IMR-90 (cell line): Measurements from ENCODE around the gene UPK3A. TPM values are rescaled to one million over a fixed set of nuclear protein-coding genes. Genes with fewer than 3 reads are reported as not detected.
A peak's percentile ranks its signal among the peaks of the same experiment; 100 is the strongest.

Experiments
- ATAC-seq: fragments of 200-7000 bp; cut with Tn5 transposase; 2 replicates; pipeline ENCODE4 v1.9.1; 2020; ENCODE audit warnings: low read depth, mild to moderate bottlenecking, moderate library complexity
- BruUV-seq: library from RNA; stranded (reverse); fragments of 400-500 nt; replicated peaks from 2 replicates; lab custom pipeline; 2021; lab: Mats Ljungman, UMichigan
- CTCF ChIA-PET: fragments of 300-600 bp; formaldehyde crosslinking; extraction: SDS; loops from one replicate; lab custom pipeline; 2021; ENCODE audit warnings: antibody characterized with exemption; lab: Yijun Ruan, JAX
- POLR2A ChIA-PET: fragments of 300-600 bp; sonication (Branson Sonifier 250); formaldehyde crosslinking; loops from one replicate; lab custom pipeline; 2022; ENCODE audit warnings: antibody characterized with exemption; ENCODE audit not compliant: unreplicated experiment; lab: Charles Lee
- DNase-seq: peaks from one replicate; pipeline ENCODE4 v3.0.0; 2013
- H2AFZ ChIP-seq: replicated peaks from 2 replicates; pipeline ENCODE3; 2013; ENCODE audit warnings: low read length, mild to moderate bottlenecking; ENCODE audit not compliant: poor library complexity
- H2AK5ac ChIP-seq: 2 replicates; pipeline ENCODE4 v1.6.1; 2013; ENCODE audit warnings: low read depth, low read length, inconsistent platforms
- H2AK9ac ChIP-seq: replicated peaks from 2 replicates; pipeline ENCODE3; 2013; ENCODE audit warnings: mild to moderate bottlenecking, low read depth, low read length, moderate library complexity; ENCODE audit not compliant: poor library complexity
- H2BK120ac ChIP-seq: 2 replicates; pipeline ENCODE4 v1.6.1; 2013; ENCODE audit warnings: low read depth, low read length, inconsistent platforms
- H2BK15ac ChIP-seq: 3 replicates; pipeline ENCODE4 v1.6.1; 2013; ENCODE audit warnings: low read depth, low read length, inconsistent platforms
- H2BK20ac ChIP-seq: 2 replicates; pipeline ENCODE4 v1.6.1; 2013; ENCODE audit warnings: low read depth, mild to moderate bottlenecking, inconsistent platforms, low read length, moderate library complexity
- H2BK5ac ChIP-seq: 2 replicates; pipeline ENCODE4 v1.6.1; 2013; ENCODE audit warnings: mild to moderate bottlenecking, low read depth, low read length, inconsistent platforms; ENCODE audit not compliant: poor library complexity, severe bottlenecking
- H3K14ac ChIP-seq: replicated peaks from 2 replicates; pipeline ENCODE4 v1.6.1; 2013; ENCODE audit warnings: low read depth, low read length, inconsistent platforms
- H3K18ac ChIP-seq: 2 replicates; pipeline ENCODE4 v1.6.1; 2013; ENCODE audit warnings: low read depth, low read length, control low read depth
- H3K23ac ChIP-seq: 2 replicates; pipeline ENCODE4 v1.6.1; 2013; ENCODE audit warnings: low read depth, low read length, inconsistent platforms
- H3K27ac ChIP-seq: 2 replicates; pipeline ENCODE4 v1.5.1; 2013; ENCODE audit warnings: mild to moderate bottlenecking, control low read depth, low read length; ENCODE audit not compliant: insufficient read depth
- H3K27me3 ChIP-seq: 2 replicates; pipeline ENCODE4 v1.6.1; 2013; ENCODE audit warnings: low read length; ENCODE audit not compliant: control insufficient read depth, insufficient read depth
- H3K36me3 ChIP-seq: 2 replicates; pipeline ENCODE4 v1.6.1; 2013; ENCODE audit warnings: low read length, mixed read lengths; ENCODE audit not compliant: control insufficient read depth, insufficient read depth
- H3K4ac ChIP-seq: 2 replicates; pipeline ENCODE4 v1.6.1; 2013; ENCODE audit warnings: low read depth, low read length, inconsistent platforms
- H3K4me1 ChIP-seq: 2 replicates; pipeline ENCODE4 v1.6.1; 2013; ENCODE audit warnings: low read length, mixed read lengths; ENCODE audit not compliant: control insufficient read depth, insufficient read depth
- H3K4me2 ChIP-seq: 2 replicates; pipeline ENCODE4 v1.6.1; 2013; ENCODE audit warnings: low read depth, mild to moderate bottlenecking, control low read depth, low read length, moderate library complexity
- H3K4me3 ChIP-seq: 2 replicates; pipeline ENCODE4 v1.5.1; 2013; ENCODE audit warnings: low read depth, mild to moderate bottlenecking, control low read depth, low read length, moderate library complexity; ENCODE audit not compliant: insufficient read depth
- H3K56ac ChIP-seq: 2 replicates; pipeline ENCODE4 v1.6.1; 2013; ENCODE audit warnings: low read length, inconsistent platforms; ENCODE audit not compliant: insufficient read depth; ENCODE audit errors: extremely low read depth
- H3K79me1 ChIP-seq, 2 experiments: 2 replicates each; pipeline ENCODE4 v1.6.1; 2013; ENCODE audit warnings: low read length in 2 of 2, inconsistent platforms in 1 of 2, low read depth in 1 of 2
- H3K9ac ChIP-seq: 2 replicates; pipeline ENCODE4 v1.6.1; 2013; ENCODE audit warnings: low read depth, low read length, control low read depth
- H3K9me1 ChIP-seq: 2 replicates; pipeline ENCODE4 v1.6.1; 2013; ENCODE audit warnings: low read length, inconsistent platforms; ENCODE audit not compliant: insufficient read depth
- H3K9me3 ChIP-seq: 2 replicates; pipeline ENCODE4 v1.6.1; 2013; ENCODE audit warnings: low read length; ENCODE audit not compliant: control insufficient read depth, insufficient read depth
- H4K20me1 ChIP-seq: 2 replicates; pipeline ENCODE4 v1.6.1; 2013; ENCODE audit warnings: low read length, inconsistent platforms; ENCODE audit not compliant: insufficient read depth
- H4K5ac ChIP-seq: 2 replicates; pipeline ENCODE4 v1.6.1; 2013; ENCODE audit warnings: mild to moderate bottlenecking, low read depth, low read length, control low read depth
- H4K8ac ChIP-seq, 2 experiments: 2 replicates each; pipeline ENCODE4 v1.6.1; 2013; ENCODE audit warnings: low read depth in 2 of 2, low read length in 2 of 2, control low read depth in 1 of 2, inconsistent platforms in 1 of 2
- H4K91ac ChIP-seq: 2 replicates; pipeline ENCODE4 v1.6.1; 2013; ENCODE audit warnings: low read depth, low read length, inconsistent platforms; ENCODE audit not compliant: insufficient read depth
- BHLHE40 ChIP-seq: fragments of 150-350 bp; IDR thresholded peaks from 2 replicates; pipeline ENCODE4 v1.6.1; 2016; ENCODE audit warnings: mild to moderate bottlenecking, low read depth, low read length
- CEBPB ChIP-seq: IDR thresholded peaks from 2 replicates; pipeline ENCODE4 v1.6.1; 2012; ENCODE audit warnings: low read depth, low read length, improper control_type of control experiment
- FOS ChIP-seq: fragments of 150-350 bp; IDR thresholded peaks from 2 replicates; pipeline ENCODE4 v1.6.1; 2016; ENCODE audit warnings: low read depth, low read length
- MAFK ChIP-seq: IDR thresholded peaks from 2 replicates; pipeline ENCODE4 v1.6.1; 2012; ENCODE audit warnings: low read depth, low read length, improper control_type of control experiment
- MAZ ChIP-seq: IDR thresholded peaks from 2 replicates; pipeline ENCODE4 v1.6.1; 2012; ENCODE audit warnings: low read depth, mild to moderate bottlenecking, low read length, improper control_type of control experiment, moderate library complexity, borderline replicate concordance
- MXI1 ChIP-seq: IDR thresholded peaks from 2 replicates; pipeline ENCODE4 v1.6.1; 2012; ENCODE audit warnings: low read depth, mild to moderate bottlenecking, low read length, moderate library complexity, borderline replicate concordance
- POLR2A ChIP-seq: IDR thresholded peaks from 2 replicates; pipeline ENCODE4 v1.6.1; 2012; ENCODE audit warnings: mild to moderate bottlenecking, low read depth, low read length
- RAD21 ChIP-seq: IDR thresholded peaks from 2 replicates; pipeline ENCODE4 v1.6.1; 2012; ENCODE audit warnings: low read length, improper control_type of control experiment
- RFX5 ChIP-seq: IDR thresholded peaks from 2 replicates; pipeline ENCODE4 v1.8.0; 2012; ENCODE audit warnings: low read depth, mild to moderate bottlenecking, low read length, moderate library complexity
- WGBS, 2 experiments: methylation state at CpG; one replicate each; pipeline versions ENCODE4 v1.1.5 to v1.1.7; 2013; ENCODE audit warnings: missing lambda C conversion rate in 2 of 2; ENCODE audit not compliant: insufficient read length in 1 of 2; ENCODE audit errors: extremely low coverage in 2 of 2; 5-methylcytosine and 5-hydroxymethylcytosine counted together
- dilution Hi-C: fragments of 300-500 bp; cut with HindIII; formaldehyde crosslinking; loops from one replicate; pipeline ENCODE4 v1.14.3; 2018; ENCODE audit warnings: low sequenced_read_pairs; ENCODE audit not compliant: unreplicated experiment
- in situ Hi-C: fragments of 300-500 bp; cut with MboI; formaldehyde crosslinking; loops from 3 replicates; pipeline ENCODE4 v1.14.3; 2019; ENCODE audit warnings: low sequenced_read_pairs, inconsistent platforms, mixed read lengths
- intact Hi-C: fragments of 100-400 bp; cut with micrococcal nuclease; formaldehyde crosslinking; loops from 2 replicates; pipeline ENCODE4 v1.10.0; 2022
- polyA plus RNA-seq, 3 experiments: library from polyadenylated mRNA; depleted of rRNA; stranded (reverse); fragments of >200 nt; gene quantifications; 2 replicates each; pipeline ENCODE4 v1.2.3, GENCODE V29; 2012; ENCODE audit warnings: low replicate concordance in 1 of 3
- total RNA-seq: library from RNA; depleted of rRNA; stranded (reverse); fragments of >200 nt; gene quantifications from 2 replicates; pipeline ENCODE4 v1.2.3, GENCODE V29; 2012
- TF ChIP-seq, protein P1 (sequence below): fragments of 150-350 bp; IDR thresholded peaks from 2 replicates; pipeline ENCODE4 v1.6.1; 2017; ENCODE audit warnings: mild to moderate bottlenecking, antibody characterized with exemption, low read length, low read depth
- TF ChIP-seq, protein P2 (sequence below): conservative IDR thresholded peaks from 2 replicates; pipeline ENCODE4 v1.5.1; 2012; ENCODE audit warnings: mild to moderate bottlenecking, low read depth, low read length, improper control_type of control experiment

The UPK3A gene
- total and polyA plus RNA-seq, 2 of the 4 experiments (the other 2 are of a cell fraction), result not detected

DNA sequence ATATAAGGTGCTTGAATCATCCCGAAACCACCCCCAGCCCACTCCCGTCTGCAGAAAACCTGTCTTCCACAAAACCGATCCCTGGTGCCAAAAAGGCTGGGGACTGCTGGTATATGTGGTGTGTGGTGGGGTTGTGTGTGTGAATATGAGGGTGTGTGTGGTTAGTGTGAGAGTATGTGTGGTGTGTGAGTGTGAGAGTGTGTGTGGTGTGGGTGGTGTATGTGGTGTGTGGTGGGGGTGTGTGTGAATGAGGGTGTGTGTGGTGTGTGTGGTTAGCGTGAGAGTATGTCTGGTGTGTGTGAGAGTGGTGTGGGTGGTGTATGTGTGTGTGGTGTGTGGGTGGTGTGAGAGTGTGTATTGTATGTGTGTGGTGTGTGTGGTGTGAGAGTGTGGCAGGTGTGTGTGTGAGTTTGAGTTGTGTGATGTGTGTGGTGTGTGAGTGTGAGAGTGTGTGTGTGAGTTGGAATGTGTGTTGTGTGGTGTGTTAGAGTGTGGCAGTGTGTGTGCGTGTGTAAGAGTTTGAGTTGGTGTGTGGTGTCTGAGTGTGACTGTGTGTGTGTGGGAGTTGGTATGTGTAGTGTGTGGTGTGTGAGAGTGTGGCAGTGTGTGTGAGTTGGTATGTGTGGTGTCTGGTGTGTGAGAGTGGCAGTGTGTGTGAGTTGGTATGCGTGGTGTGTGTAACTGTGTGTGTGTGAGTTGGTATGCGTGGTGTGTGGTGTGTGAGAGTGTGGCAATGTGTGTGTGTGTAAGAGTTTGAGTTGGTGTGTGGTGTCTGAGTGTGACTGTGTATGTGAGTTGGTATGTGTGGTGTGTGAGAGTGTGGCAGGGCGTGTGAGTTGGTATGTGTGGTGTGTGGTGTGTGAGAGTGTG lies 6.5 kb downstream of the UPK3A start (continued):
- TF ChIP-seq CEBPB (no peak), BHLHE40 (no peak)

DNA sequence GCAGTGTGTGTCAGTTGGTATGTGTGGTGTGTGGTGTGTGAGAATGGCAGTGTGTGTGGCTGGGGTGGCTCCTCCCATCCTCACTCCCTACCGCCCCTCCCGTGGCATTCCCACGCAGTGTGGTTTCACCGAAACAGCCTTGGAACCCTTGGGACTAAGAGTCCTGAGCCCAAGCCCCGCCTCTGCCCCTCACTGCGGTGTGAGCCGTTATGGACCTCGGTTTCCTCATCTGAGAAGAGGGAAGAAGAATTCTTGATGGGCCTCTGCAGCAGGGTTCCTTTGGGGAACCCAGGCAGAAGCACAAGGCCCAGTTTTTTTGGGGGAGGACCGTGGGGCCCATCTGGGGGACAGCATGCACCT lies 7.2 kb downstream of the UPK3A start:
- Histone ChIP-seq H3K4ac (peak overlapping the region; percentile 84; the same call in 1 of the 2 replicates), H2AFZ (peak overlapping the region; percentile 17), H3K9ac (no peak overlapping the region), H3K56ac (no peak overlapping the region), H2BK120ac (0 out of 2 replicates have a peak overlapping the region, but pooled peaks have one; percentile 65), H3K9me3 (no peaks in the 10 kb centered on the region), H2AK5ac (peak overlapping the region; percentile 100), H3K4me2 (no peak overlapping the region), H4K91ac (no peak overlapping the region; the same call in 1 of the 2 replicates), H3K79me1 (peaks cover 0 to 4% of the 10 kb centered on the region in 2 experiments; a peak in 1 of 4 replicates), H3K18ac (no peak overlapping the region), H3K27ac (no peak overlapping the region), H3K4me1 (peaks cover 8% of the 10 kb centered on the region), H3K36me3 (no peaks in the 10 kb centered on the region), H3K14ac (peak overlapping the region; percentile 55; the same call in 1 of the 2 replicates), H2AK9ac (peak overlapping the region; percentile 39), H2BK20ac (peak overlapping the region; percentile 36; the same call in 1 of the 2 replicates), H3K4me3 (no peak overlapping the region), H2BK5ac (peak overlapping the region; percentile 75), H4K8ac (no peak overlapping the region; a peak in 1 of 4 replicates), H3K9me1 (peaks cover 13% of the 10 kb centered on the region), H2BK15ac (peak overlapping the region; percentile 99; the same call in 2 of the 3 replicates), H4K5ac (peak overlapping the region; percentile 85; the same call in 1 of the 2 replicates), H4K20me1 (no peaks in the 10 kb centered on the region), H3K27me3 (no peaks in the 10 kb centered on the region; the same call in 1 of the 2 replicates), H3K23ac (no peak overlapping the region)
- no peak for ATAC-seq
- ChIA-PET POLR2A (no interaction called here), CTCF (no interaction called here)
- no peak for TF ChIP-seq FOS
- TF ChIP-seq, protein P1, sequence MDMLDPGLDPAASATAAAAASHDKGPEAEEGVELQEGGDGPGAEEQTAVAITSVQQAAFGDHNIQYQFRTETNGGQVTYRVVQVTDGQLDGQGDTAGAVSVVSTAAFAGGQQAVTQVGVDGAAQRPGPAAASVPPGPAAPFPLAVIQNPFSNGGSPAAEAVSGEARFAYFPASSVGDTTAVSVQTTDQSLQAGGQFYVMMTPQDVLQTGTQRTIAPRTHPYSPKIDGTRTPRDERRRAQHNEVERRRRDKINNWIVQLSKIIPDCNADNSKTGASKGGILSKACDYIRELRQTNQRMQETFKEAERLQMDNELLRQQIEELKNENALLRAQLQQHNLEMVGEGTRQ, result no peak
- TF ChIP-seq RAD21, result no peak
- TF ChIP-seq POLR2A, result no peak
- TF ChIP-seq MAFK, result no peak
- TF ChIP-seq, protein P2, sequence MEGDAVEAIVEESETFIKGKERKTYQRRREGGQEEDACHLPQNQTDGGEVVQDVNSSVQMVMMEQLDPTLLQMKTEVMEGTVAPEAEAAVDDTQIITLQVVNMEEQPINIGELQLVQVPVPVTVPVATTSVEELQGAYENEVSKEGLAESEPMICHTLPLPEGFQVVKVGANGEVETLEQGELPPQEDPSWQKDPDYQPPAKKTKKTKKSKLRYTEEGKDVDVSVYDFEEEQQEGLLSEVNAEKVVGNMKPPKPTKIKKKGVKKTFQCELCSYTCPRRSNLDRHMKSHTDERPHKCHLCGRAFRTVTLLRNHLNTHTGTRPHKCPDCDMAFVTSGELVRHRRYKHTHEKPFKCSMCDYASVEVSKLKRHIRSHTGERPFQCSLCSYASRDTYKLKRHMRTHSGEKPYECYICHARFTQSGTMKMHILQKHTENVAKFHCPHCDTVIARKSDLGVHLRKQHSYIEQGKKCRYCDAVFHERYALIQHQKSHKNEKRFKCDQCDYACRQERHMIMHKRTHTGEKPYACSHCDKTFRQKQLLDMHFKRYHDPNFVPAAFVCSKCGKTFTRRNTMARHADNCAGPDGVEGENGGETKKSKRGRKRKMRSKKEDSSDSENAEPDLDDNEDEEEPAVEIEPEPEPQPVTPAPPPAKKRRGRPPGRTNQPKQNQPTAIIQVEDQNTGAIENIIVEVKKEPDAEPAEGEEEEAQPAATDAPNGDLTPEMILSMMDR, result no peak
- TF ChIP-seq RFX5, result no peak
- TF ChIP-seq MXI1, result no peak
- TF ChIP-seq BHLHE40, result no peak
- no peak for TF ChIP-seq MAZ
- dilution Hi-C loops, result no loop called here
- no peak for DNase-seq
- intact Hi-C loops, result no loop called here
- WGBS, 2 experiments, result 95% methylated on average over 4 of the region's 9 CpGs; no CpG with 5 or more reads in 1 of the 2 experiments
- BruUV-seq, result no TSS peak
- in situ Hi-C loops, result no loop called here
